EL (cell line): Measurements from ENCODE around the gene ABCA2.

Experiments used
- DNase-seq: peaks from one replicate; pipeline ENCODE4 v3.0.0-alpha.2; 2016

The ABCA2 gene

DNA sequence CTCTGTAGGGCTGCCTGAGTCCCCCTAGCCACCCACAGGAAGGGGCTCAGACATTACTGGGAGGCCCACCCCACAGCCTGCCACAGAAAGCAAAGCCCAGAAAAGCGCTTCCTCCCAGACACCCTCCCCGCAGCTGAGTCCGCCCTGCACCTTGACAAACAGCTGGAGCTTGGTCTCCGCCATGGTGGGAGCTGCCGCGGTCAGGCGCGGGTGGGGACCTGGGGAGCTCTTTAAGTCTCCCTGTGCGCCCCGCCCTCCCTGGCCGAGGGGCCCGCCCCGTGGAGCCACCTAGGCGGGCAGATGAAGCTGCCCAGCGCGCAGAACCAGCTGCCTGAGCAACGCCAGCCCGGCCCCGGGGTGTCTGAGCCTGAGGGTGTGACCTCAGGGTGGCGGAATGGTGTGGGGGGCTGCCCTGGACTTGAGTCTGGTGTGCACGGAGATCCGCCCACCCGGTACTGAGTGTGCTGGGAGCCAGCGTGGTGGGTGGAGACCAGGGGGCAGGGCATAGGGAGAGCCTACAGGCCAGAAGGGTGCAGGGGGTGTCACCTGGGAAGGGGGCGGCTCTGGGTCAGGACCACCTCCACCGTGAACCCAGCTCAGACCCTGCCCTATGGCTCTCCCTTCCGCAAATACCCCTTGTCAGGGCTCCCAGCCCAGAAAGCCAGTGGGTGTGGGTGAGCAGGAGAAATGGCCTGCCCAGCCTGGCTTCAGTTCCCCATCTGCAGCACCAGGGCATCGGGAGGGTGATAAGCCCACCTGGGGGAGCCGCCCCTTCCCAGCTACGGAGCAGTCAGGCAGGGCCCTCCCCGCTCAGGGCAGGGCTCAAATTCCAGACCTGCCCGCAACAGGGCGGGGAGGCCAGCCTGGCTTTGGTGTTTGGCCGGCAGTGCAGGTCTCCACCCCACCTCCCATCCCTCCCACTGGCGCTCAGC, 31.4 kb downstream of the ABCA2 start, which contains the start of gene CLIC3:
CLIC3 (minus strand) TSS at position 208 of the 932 bp plus-strand sequence; CDS start at position 183, 25 bp downstream.
- DNase-seq: peak; percentile 44

DNA sequence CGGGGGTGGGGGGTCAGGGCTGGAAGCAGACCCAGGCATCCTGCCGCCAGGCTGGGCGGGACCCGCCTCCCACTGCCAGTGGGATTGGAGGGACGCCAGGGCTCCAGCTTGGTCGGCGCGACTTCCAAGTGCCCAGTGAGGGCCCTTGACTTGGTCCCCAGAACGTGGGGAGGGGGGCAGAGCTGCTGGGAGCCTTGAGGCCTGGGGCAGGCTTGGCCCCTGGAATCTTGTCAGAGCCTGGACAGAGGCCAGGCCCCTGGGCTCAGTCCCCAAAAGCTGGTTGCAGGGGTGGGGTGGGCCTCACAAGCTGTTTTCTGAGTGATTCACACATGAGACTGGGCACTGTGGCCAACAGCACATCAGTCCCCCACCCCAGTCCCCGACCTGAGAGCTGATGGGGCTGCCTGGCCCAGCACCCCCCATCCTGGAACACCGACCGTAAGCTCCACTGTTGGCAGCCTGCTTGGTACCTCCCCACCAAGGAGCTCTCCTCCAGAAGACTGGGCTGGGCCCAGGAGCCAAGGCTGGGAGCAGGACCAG, 32.2 kb downstream of the ABCA2 start:
- DNase-seq: peak; percentile 63

DNA sequence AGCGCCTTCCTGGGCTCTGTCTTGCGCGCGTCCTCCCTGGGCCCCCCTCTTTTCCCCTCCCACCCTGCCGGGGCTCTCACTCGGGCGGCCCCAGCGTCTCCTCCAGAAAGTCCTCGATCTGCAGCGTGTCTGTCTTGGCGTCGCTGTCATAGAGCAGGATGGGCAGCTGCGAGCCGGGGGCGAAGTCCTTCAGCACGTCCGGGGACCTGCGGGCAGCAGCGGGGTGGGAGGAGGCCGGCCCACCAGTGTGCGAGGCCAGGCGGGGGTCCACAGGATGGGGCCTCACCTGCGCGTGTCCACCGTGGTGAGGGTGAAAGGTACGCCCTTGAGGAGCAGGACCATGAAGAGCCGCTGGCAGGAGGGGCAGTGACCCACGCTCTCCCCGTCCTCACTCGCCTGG, 32.7 kb downstream of the ABCA2 start:
- DNase-seq: no peak

DNA sequence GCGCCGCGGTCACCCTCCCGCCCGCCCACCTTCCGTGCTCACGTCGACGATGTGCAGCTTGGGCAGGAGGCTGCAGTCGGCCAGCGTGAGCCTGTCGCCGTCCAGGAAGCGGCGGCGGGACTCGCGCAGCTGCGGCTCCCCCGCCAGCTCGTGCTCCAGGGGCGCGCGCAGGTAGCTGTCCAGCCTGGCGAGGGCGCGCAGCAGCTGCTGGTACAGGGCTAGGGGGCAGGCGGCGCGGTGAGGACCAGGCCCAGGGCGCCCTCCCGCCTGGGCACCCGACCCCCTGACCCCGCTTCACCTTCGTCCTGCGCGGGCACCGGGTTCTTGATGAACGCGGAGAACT, 33.2 kb downstream of the ABCA2 start:
- no peak for DNase-seq

DNA sequence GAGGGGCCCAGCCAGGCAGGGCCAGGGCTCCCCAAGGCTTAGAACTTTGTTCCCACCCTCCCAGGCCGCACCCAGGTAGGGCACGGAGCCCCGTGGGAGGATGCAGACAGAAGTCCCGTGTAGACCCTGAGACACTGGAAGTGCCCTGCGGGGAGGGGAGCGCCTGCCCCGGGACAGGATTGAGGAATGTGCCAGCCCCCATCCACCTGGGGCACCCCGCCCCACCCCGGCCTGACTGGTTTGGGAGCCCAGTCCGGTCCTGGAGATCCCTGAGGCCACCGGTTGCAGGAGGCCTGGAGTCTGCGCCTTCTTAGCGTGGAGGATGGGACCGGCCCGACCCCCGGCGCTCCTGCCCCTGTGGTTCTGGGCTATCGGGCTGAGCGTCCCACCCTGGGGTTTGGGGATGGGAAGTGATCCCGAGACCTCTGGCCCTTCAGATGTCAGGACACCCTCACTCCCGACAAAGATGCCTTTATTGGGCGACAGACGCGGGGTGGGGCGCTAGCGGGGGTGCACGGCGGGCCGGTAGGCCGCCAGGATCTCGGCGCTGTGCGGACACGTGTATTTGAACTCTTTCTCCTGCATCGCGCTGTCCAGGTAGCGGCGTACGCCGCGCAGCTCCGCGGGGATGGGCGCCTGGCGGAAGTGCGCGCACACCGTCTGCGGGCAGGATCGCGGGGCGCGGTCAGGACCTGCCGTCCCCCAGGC, 33.7 kb downstream of the ABCA2 start:
- no peak for DNase-seq

DNA sequence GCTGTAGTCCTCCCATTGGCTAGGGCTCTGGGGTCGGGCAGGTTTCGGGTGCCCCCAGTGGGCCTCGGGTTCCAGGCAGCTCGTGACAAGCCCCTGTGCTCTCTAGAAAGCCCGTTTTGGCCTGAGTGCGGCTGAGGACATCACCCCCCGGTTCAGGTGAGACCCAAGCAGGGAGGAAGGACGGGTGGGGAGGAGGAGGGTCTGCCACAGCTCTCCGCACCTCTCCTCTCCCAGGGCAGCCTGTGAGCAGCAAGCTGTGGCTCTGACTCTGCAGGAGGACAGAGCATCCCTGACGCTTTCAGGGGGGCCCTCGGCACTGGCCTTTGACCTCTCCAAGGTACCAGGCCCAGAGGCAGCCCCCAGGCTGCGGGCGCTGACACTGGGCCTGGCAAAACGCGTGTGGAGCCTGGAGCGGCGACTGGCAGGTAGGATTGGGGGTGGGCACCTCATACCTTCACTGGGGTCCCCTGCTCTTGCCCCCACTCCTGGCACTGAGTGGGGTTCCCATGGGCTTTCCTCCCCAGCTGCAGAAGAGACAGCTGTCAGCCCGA, 35.1 kb downstream of the ABCA2 start:
- DNase-seq: no peak

DNA sequence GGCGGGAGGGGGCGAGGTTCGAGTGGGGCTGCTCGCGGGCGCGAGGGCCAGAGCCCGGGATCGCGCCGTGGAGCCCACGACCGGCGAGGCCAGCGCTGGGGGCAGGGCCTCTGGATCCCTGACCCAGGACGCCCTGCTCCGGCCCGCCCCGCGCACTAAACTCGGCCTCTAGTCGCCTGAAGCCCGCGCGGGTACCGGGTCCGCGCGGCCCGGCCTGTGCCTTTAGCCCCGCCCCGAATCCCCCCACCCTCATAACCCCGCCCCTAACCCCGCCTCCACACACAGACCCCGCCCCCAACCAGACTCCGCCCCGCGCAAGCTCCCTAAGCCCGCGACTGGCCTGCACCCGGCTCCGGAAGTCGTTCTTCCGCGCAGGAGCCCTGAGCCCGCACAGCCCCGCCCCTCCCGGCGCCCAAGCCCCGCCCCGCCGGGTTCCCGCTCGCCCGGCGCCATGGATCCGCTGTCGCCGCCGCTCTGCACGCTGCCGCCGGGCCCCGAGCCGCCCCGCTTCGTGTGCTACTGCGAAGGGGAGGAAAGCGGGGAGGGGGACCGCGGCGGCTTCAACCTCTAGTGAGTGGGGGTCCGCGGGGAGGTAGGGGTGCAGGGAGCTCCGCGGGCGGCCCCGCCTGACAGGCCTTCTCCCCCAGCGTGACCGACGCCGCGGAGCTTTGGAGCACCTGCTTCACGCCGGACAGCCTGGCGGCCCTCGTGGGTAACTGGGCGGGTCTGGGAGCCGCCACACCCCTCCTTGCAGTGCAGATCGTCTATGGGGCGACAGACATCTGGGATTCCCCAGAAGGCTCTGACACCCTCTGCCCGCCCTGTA, 35.8 kb downstream of the ABCA2 start, which contains the start of gene PAXX:
PAXX (plus strand) TSS at position 430 of the 826 bp plus-strand sequence; CDS start at position 452, 22 bp downstream.
- DNase-seq: peak; percentile 89

DNA sequence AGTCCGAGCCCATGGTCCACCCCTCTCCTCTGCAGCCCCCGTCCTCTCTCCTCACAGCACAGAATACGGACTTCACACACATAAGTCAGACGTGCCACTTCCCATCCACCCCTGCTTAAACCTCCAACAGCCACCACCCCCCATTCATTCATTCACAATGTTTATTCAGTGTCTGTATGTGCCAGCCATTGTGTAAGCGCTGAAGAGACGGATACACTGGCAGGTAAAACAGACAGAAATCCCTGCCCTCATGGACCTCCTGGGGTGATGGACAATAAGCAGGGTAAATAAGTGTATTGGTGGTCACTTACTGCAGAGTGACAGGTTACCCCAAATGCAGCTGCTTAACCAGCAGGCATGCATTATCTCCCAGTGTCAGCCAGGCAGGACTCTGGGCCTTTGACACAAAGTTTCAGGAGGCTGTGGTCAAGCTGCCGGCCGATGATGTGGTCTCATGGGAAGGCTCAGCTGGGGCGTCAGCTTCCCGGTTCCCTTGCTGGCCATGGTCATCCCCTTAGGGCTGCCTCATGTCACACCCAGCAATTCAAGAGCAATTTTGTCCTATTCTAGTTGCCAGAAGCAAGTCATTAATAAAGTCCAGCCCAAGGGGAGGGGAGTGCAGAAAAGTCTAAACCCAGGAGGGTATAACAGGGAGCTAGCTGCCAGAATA, 37.7 kb downstream of the ABCA2 start:
- DNase-seq: no peak

DNA sequence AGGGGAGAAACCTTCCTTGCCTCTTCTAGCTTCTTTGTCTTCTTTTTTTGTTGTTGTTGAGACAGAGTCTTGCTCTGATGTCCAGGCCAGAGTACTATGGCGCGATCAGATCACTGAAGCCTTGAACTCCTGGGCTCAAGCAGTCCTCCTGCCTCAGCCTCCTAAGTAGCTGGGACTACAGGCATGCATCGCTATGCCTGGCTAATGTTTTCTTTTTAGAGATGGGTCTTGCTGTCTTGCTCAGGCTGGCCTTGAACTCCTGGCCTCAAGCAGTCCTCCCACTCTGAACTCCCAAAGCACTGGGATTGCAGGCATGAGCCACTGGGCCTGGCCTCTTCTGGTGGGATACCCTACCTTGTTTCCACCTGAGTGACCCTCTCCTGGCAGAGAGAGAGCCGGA, 39.2 kb downstream of the ABCA2 start:
- no peak for DNase-seq

DNA sequence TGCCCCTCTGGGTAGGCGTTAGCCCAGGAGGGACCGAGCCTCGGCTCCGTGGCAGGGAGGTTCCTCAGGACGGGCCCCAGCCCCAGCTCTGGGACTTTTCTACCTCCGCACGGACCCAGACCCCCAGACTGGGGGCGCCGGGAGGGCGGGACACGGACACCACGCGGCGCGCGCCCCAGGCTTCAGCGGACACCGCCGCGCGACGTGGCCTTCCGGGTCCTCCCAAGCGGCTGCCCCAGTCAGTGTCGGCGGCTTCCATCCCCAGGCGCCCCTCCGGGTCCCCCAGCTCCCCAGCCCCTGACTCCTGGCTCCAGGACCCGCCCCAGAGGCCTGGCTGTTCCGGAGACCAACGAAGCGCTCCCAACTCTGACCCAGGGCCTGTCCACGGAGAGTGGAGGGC, 42.2 kb downstream of the ABCA2 start:
- DNase-seq: no peak

DNA sequence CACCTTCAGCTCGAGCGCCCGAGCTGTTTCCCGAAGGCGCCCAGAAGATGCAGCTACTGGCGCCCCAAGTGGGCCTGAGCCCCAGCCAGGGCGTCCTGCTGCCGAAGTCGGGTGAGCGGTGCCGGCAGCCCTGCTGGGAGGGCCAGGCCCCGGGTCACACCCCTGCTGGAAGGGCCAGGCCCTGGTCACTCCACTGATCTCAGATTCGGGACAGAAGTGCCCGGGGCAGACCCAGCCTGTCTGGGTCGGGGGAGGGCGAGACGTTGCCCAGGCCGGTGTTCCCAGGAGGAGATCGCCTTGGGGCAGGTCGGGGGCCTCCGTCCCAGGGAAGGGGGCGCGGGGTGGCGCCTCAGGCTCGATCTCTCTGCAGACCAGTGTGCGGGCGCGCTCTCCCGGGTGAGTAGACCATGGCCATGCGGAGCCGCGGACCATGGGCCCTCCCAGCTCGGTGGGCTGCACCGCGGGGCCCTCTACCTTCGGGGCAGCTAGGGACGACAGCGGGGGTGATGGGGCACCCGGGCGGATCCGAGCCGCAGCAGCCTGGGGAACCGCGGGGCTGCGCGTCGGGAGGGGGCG, 42.9 kb downstream of the ABCA2 start:
- no peak for DNase-seq

DNA sequence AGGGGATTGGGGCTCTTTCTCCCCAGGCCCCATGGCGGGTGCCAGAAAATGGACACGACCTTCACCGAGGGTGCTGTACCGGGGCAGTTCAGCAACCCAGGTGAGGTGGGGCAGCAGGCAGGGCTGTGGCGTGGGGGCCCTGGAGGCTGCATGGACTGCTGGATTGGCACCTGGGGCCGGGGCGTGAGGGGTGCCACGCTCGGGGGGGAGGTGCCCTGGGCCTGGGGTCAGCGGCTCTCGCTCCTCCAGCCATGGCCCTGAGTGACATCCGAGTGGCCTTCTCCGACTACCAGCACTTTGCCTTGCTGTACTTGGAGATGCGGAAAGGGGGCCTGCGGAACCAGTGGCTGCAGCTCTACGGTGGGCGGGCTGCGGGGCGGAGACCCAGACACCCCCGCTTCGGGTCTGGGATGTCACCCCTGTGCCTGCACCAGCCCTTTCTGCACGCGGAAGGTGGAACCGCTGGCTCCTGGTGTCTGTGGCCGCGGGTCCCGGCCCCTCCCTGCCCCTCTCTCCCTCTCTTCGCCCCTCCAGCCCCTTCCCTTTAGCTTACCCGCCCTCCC, 43.5 kb downstream of the ABCA2 start:
- DNase-seq: no peak

DNA sequence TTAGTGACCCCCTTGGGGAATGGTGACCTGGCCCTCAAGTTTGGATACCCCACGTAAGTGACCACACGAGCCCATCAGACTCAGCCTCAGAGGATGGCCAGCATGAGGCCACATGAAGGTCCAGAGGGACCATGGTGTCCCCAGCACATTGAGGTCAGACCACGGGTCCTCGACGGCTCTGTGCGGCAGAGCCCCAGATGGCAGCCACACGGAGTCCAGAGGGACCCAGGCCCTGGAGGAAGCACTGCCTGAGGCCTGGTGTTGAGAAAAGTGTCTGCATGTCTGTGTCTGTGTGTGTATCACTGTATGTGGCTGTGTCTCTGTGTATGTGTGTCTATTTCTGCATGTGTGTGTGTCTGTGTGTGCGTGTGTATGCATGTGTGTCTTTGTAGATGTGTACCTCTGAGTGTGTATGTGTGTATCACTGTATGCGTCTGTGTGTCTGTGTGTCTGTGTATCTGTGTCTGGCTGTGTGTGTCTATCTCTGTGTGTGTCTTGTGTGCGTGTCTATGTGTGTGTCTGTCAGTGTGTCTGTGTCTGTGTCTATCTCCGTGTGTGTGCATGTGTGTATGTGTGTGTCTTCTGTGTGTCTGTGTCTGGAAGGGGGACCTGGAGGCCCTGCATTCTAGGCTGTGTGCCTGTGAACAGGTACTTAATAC, 44.3 kb downstream of the ABCA2 start:
- DNase-seq: no peak

DNA sequence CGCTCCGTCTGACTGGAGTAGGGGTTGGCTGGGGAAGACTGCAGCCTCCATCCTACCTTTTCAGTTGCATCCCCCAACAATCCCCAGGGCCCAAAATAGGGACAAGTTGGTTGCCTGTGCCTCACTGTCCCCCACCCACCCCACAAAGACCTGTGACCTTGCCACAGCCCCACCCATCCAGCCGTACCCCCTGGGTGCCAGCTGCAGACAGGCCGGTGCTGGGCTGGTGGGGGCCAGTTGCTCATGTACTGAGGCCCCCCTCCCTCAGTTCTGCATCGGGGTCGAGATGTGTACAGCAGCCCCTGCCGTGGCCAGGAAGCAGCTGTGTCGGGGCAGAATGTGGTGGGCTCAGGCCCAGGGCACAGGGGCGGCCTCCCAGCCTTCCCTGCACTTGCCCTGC, 44.9 kb downstream of the ABCA2 start:
- DNase-seq: no peak

DNA sequence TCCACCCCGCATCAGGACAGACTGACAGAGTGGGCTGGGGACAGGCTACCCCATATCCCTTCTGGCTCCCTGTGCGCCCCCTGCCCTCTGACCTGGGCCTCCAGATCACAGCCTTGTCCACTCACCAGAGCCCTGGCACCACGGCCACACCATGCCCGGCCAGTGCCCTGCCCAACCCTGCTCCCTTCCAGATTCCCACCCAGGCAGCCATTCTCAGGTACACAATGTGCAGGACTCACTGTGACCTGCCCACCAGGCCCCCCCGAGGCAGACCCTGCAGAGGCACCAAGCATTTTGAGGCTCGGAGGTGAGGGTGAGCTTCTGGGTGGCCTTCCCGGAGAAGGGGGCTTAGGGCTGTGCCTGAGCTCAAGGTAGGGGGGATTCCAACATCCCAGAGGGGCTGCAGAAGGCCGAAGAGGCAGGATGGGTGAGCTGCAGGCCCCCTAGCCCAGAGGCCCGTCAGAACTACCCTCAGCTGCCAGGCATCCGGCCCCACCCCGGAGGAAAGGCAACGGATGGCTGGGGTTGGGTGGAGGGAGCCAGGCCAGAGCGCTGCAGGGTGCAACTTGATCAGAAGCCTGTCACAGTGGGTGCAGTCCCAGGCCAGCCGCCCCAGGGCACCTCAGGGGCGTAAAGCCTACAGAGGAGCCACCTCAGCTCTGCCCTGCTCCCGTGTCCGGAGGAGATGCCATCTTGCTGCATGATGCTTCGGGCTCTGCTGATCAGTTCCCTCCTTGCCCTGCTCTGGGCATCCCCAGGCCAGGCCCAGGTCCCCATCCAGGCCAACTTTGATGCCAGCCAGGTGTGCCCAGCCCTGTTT, 45.6 kb downstream of the ABCA2 start, which contains the start of gene LCNL1:
LCNL1 (plus strand) TSS at position 762 of the 820 bp plus-strand sequence. CDS start 594 bp downstream, outside the sequence.
- no peak for DNase-seq

DNA sequence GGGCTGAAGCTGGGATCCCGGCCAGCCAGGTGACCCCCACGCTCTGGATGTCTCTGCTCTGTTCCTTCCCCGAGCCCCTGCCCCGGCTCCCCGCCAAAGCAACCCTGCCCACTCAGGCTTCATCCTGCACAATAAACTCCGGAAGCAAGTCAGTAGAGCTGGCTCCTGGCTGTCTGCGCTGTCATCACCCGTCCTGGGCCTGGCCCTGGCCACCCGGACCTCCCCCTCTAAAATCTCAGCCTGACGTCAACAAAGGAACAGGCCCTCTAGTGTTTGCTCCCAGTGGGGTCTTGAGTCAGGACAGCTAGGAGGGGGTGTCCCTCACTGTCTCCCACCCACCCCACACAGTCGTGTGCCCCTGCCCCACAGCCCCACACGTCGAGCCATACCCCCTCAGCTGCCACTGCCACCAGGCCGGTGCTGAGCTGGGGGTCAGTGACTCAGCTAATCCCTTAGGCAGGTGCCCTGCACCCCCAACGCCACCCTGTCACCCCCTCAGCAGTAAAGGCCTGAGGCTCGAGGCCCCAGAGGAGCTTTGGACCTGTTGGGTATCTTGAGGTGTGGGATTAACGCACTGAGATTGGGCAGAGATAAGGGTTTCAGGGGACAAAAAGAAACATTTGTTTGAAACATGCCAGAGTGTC, 46.3 kb downstream of the ABCA2 start:
- DNase-seq: no peak

DNA sequence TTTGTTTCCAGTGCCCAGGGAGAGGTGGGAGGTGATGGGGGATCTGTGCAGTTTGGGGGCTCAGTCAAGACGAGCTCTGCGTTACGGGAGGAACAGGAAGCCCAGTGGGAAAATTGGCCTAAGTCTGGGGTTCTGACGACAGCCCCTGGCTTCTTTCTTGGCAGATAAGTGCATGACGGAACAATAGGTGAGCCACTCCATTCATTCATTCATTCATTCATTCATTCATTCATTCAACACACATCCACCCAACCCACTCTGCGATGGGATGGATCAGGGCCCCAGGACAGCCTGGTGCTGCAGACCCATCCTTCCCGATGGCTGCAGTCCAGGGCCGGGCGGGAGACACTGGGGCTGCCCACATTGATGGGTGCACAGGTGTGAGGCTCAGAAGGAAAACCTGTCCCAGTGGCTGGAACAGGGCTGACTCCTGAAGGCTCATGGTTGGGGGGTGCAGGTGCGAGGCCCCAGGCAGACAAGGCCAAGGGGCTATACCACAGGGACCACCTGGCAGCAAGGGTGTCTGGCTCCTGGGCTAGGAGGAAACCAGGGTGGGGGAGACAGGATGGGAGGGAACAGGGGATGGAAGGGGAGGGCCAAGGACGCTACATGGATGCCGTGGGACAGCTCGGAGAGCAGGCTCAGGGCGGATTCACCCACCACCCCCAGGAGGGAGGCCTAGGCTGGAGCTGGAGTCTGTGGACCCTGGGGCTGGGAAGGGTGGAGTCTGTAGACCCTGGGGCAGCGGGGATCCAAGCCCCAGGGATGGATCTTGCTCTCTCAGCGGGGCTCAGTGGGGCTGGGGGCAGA, 47.2 kb downstream of the ABCA2 start:
- DNase-seq: no peak
